ENCODE data around the gene PDCD1LG2. TPM values are rescaled to one million over a fixed set of nuclear protein-coding genes. Genes with fewer than 3 reads are reported as not detected.

PDCD1LG2 gene
- total RNA-seq = 4.7 TPM in 1 of 2 replicates, not detected in the other

GRCh38 chr9:5510360-5510931 is at the start of gene PDCD1LG2:
Gene PDCD1LG2 (plus strand): TSS chr9:5510531. CDS start chr9:5522547, 12,016 bp downstream.

Other genes starting within 250 kb of the PDCD1LG2 start
- gene RLN2, start 205.8 kb upstream of the PDCD1LG2 start, total RNA-seq = not detected in 2 replicates
- gene RLN1, start 170.7 kb upstream of the PDCD1LG2 start, total RNA-seq = not detected in 2 replicates
- gene PLGRKT, start 72.6 kb upstream of the PDCD1LG2 start, total RNA-seq = 20.9 and 41.4 TPM in 2 replicates
- 2.5 and 3.7 TPM in 2 replicates for gene CD274, start 60.0 kb upstream of the PDCD1LG2 start, total RNA-seq
- gene RIC1, start 118.6 kb downstream of the PDCD1LG2 start, total RNA-seq = 19.1 and 25.7 TPM in 2 replicates

Measured in epithelial cell of alveolus of lung (primary cell).